Parathyroid adenoma (tissue), 2 donors: Measurements from ENCODE around the gene TSPYL6.

Experiments used
- H2AFZ ChIP-seq: fragments of 300-600 bp; sonication (generic); one replicate; pipeline ENCODE4 v1.7.0; 2017; ENCODE audit warnings: antibody characterized with exemption, mild to moderate bottlenecking
- H3K27ac ChIP-seq: fragments of 300-600 bp; sonication (generic); one replicate; pipeline ENCODE4 v1.7.0; 2017
- H3K27me3 ChIP-seq: fragments of 300-600 bp; sonication (generic); one replicate; pipeline ENCODE4 v1.7.0; 2017; ENCODE audit warnings: low read length; ENCODE audit not compliant: control insufficient read depth, insufficient read depth
- H3K36me3 ChIP-seq: fragments of 300-600 bp; sonication (generic); one replicate; pipeline ENCODE4 v1.7.0; 2017; ENCODE audit warnings: low read length; ENCODE audit not compliant: control insufficient read depth, insufficient read depth
- H3K4me1 ChIP-seq: fragments of 300-600 bp; sonication (generic); one replicate; pipeline ENCODE4 v1.7.0; 2017; ENCODE audit warnings: control low read depth
- H3K4me2 ChIP-seq: fragments of 300-600 bp; sonication (generic); one replicate; pipeline ENCODE4 v1.7.0; 2017; ENCODE audit warnings: low read length
- H3K4me3 ChIP-seq: fragments of 300-600 bp; sonication (generic); one replicate; pipeline ENCODE4 v1.7.0; 2017; ENCODE audit warnings: low read depth, low read length
- H3K79me2 ChIP-seq: fragments of 300-600 bp; sonication (generic); one replicate; pipeline ENCODE4 v1.7.0; 2017; ENCODE audit warnings: control low read depth
- H3K9ac ChIP-seq: fragments of 300-600 bp; sonication (generic); one replicate; pipeline ENCODE4 v1.7.0; 2017; ENCODE audit warnings: mild to moderate bottlenecking
- H3K9me3 ChIP-seq: fragments of 300-600 bp; sonication (generic); one replicate; pipeline ENCODE4 v1.7.0; 2017; ENCODE audit warnings: low read length; ENCODE audit not compliant: control insufficient read depth
- TF ChIP-seq, protein P1 (sequence below): fragments of 300-600 bp; sonication (generic); IDR thresholded peaks from one replicate; pipeline ENCODE4 v1.7.0; 2017; ENCODE audit warnings: antibody characterized with exemption, mild to moderate bottlenecking
- donor health status: primary hyperparathyroidism.

Gene TSPYL6

DNA sequence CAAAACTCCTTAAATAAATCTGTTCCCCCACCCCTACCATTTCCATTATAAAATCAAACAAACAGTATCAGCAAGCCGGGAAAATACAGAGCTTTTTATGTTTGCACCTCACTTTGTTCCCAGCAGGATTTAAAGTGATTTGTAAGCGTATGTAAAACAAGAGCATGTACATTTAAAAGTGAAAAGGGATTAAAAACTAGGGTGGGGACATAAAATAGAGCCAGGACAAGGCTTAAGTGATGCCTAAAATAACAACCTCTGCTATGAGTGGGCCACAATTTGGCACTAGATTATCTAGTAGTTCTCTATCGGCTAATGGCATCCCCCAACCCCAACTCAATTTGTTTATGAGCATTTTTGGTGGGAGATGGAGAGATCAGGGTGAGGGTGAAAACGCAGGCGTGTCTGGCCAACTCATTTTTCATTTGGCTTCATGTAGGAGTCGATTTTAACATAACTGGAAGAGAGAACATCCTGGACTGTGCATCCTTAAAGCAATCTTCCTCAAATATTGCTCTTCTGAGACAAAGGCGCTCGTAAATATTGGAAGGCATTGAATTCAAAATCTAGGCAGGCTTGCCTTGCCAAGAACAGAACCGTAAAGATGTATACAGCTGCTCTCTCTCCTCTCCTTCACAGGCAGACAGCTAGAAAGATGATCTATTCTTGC lies 34.5 kb upstream of the TSPYL6 start:
- Histone ChIP-seq H3K27ac (no peak overlapping the region), H3K36me3 (no peaks in the 10 kb centered on the region), H3K79me2 (no peaks in the 10 kb centered on the region), H3K4me2 (no peak overlapping the region), H3K4me1 (no peaks in the 10 kb centered on the region), H3K27me3 (no peaks in the 10 kb centered on the region), H3K4me3 (no peak overlapping the region), H3K9ac (no peak overlapping the region), H3K9me3 (no peaks in the 10 kb centered on the region), H2AFZ (no peak overlapping the region)
- TF ChIP-seq, protein P1, sequence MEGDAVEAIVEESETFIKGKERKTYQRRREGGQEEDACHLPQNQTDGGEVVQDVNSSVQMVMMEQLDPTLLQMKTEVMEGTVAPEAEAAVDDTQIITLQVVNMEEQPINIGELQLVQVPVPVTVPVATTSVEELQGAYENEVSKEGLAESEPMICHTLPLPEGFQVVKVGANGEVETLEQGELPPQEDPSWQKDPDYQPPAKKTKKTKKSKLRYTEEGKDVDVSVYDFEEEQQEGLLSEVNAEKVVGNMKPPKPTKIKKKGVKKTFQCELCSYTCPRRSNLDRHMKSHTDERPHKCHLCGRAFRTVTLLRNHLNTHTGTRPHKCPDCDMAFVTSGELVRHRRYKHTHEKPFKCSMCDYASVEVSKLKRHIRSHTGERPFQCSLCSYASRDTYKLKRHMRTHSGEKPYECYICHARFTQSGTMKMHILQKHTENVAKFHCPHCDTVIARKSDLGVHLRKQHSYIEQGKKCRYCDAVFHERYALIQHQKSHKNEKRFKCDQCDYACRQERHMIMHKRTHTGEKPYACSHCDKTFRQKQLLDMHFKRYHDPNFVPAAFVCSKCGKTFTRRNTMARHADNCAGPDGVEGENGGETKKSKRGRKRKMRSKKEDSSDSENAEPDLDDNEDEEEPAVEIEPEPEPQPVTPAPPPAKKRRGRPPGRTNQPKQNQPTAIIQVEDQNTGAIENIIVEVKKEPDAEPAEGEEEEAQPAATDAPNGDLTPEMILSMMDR, result no peak

DNA sequence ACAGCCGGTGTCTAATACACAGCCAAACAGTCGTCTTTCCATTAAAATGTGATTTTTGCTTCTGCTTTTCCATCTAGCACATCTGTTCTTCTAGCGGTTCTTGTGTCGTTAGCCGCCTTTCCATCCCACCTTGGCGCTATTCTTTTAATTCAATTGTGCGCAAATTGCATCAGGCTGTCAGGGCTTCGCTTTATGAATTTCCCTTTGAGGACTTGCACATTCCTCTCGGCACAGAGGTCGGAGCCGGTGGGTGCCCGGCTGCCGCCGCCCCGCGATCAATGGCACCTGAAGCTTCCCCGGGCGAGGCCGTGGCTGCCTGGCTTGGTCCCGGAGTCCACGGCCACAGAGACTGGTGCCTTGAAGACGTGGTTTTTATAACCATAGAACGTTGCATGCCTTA lies 33.9 kb upstream of the TSPYL6 start:
- H3K4me3 ChIP-seq, result no peak overlapping the region
- no peak overlapping the region for H3K9ac ChIP-seq
- H3K79me2 ChIP-seq, result no peaks in the 10 kb centered on the region
- no peak overlapping the region for H3K27ac ChIP-seq
- no peaks in the 10 kb centered on the region for H3K9me3 ChIP-seq
- H2AFZ ChIP-seq, result no peak overlapping the region
- H3K27me3 ChIP-seq, result no peaks in the 10 kb centered on the region
- no peak overlapping the region for H3K4me2 ChIP-seq
- no peaks in the 10 kb centered on the region for H3K36me3 ChIP-seq
- TF ChIP-seq, protein P1, result no peak
- H3K4me1 ChIP-seq, result no peaks in the 10 kb centered on the region

DNA sequence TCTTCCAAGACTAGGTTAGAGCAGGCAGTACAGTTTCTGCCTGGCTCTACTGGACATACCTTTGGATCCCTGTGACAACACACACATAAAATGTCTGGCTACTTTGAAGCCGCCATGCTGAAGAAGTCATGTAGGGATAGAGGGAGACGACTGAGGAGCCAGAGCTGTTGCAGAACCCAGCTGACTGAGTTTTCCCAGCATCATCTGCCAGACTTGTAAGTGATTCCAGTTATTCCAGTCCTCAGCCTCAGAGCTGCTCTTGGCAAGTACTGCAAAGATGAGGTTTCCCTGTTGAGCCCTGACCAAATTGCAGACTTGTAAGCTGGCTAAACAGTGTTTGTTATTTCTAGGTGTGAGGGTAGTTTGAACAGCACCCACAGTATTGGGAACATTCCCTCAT lies 31.5 kb upstream of the TSPYL6 start:
- H3K27me3 ChIP-seq, result no peaks in the 10 kb centered on the region
- no peak overlapping the region for H2AFZ ChIP-seq
- no peak overlapping the region for H3K9ac ChIP-seq
- H3K79me2 ChIP-seq, result no peaks in the 10 kb centered on the region
- no peaks in the 10 kb centered on the region for H3K4me1 ChIP-seq
- H3K4me2 ChIP-seq, result no peak overlapping the region
- TF ChIP-seq, protein P1, result no peak
- no peak overlapping the region for H3K27ac ChIP-seq
- no peaks in the 10 kb centered on the region for H3K36me3 ChIP-seq
- H3K4me3 ChIP-seq, result no peak overlapping the region
- H3K9me3 ChIP-seq, result no peaks in the 10 kb centered on the region

DNA sequence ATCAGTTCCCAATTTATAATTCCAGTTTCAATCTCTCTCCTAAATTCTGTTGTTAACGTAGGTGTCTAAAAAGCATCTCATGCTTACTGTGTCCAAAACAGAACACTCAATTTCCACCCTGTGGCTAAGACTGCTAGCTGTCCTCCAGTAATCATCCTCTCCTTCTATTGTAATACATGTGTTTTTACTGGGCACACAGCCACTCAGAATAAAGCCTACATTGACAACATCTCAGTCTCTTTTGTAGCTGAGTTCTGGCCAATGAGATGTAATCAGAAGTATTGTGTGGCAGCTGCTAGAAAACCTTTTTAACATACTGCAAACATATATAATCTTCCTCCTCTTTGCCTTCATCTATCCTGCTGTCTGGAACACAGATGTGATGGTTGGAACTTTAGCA lies 29.4 kb upstream of the TSPYL6 start:
- Histone ChIP-seq H3K27me3 (no peaks in the 10 kb centered on the region), H2AFZ (no peak overlapping the region), H3K4me2 (no peak overlapping the region), H3K36me3 (no peaks in the 10 kb centered on the region), H3K9me3 (no peaks in the 10 kb centered on the region), H3K9ac (no peak overlapping the region), H3K79me2 (no peaks in the 10 kb centered on the region), H3K27ac (no peak overlapping the region), H3K4me1 (no peaks in the 10 kb centered on the region), H3K4me3 (no peak overlapping the region)
- TF ChIP-seq, protein P1, result no peak

DNA sequence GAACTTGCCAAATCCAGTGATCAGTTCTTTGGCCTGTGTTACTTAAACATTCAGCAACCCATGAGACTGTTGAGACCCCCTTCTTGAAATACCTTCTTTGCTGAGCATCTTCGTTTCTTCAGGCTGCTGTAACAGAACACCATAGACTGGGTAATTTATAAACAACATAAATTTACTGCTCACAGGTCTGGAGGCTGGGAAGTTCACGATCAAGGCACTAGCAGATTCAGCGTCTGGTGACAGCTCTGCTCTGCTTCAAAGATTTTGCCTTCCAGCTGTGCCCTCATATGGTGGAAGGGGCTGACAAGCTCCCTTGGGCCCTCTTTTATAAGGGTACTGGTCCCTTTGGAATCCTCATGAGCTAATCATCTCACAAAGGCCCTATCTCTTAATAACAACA lies 28.8 kb upstream of the TSPYL6 start:
- Histone ChIP-seq H2AFZ (no peak overlapping the region), H3K27me3 (no peaks in the 10 kb centered on the region), H3K4me3 (no peak overlapping the region), H3K4me2 (no peak overlapping the region), H3K9me3 (no peaks in the 10 kb centered on the region), H3K4me1 (no peaks in the 10 kb centered on the region), H3K9ac (no peak overlapping the region), H3K79me2 (no peaks in the 10 kb centered on the region), H3K27ac (no peak overlapping the region), H3K36me3 (no peaks in the 10 kb centered on the region)
- TF ChIP-seq, protein P1, result no peak
